ENCODE measurements around the gene SLC6A6.

SLC6A6 gene

DNA sequence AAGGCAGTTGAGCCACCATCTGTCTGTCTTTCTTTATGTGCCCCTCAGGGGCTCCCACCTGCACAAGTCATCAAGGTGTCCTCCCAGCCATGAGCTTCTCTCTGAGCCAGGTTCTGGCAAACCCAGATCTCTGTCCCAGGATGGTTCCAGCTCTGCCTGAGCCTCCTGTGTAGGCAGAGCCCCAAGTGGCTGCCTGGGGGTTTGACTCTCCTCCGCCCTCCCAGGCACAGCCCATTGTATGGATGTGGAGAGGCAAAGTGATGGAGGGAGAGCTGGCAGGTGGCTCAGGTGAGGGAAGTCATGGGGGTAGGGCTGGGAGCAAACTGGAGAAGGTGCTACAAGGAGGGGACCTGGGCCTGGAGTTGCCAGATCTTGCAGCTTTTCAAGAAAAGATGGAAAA, 80.9 kb downstream of the SLC6A6 start:
- DNase-seq (ENCODE audit: low read depth, low spot score): no peak

GRCh38 chr3:14484741-14485140, 82.3 kb downstream of the SLC6A6 start:
- no peak for DNase-seq (ENCODE audit: low read depth, low spot score)

- DNase-seq (ENCODE audit: low read depth, low spot score): no peak
Measured at GRCh38 chr3:14485981-14486380, 83.6 kb downstream of the SLC6A6 start.

- no peak for DNase-seq (ENCODE audit: low read depth, low spot score)
Measured at GRCh38 chr3:14486460-14486859, 84.1 kb downstream of the SLC6A6 start.

DNA sequence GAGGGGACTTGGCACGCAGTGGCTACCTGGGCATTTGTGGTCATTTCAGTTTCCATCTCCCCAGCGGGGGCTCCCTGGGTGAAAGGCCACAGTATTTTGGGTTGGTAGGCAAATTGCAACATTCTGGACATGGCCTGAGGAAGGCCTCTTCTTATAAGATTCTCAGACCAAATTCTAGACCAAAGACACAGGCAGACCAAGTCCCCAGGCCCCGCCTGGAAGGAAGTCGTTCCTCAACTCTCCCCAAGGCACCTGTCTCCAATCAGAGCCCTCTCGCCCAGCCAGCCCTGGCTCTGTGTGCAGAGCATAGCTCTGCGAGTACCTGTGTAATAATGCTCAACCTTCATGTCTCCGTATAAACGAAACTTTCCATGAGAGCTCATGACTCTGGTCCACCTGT, 84.7 kb downstream of the SLC6A6 start:
- no peak for DNase-seq (ENCODE audit: low read depth, low spot score)

- DNase-seq (ENCODE audit: low read depth, low spot score): no peak
Measured at GRCh38 chr3:14487821-14488220, 85.4 kb downstream of the SLC6A6 start.

DNA sequence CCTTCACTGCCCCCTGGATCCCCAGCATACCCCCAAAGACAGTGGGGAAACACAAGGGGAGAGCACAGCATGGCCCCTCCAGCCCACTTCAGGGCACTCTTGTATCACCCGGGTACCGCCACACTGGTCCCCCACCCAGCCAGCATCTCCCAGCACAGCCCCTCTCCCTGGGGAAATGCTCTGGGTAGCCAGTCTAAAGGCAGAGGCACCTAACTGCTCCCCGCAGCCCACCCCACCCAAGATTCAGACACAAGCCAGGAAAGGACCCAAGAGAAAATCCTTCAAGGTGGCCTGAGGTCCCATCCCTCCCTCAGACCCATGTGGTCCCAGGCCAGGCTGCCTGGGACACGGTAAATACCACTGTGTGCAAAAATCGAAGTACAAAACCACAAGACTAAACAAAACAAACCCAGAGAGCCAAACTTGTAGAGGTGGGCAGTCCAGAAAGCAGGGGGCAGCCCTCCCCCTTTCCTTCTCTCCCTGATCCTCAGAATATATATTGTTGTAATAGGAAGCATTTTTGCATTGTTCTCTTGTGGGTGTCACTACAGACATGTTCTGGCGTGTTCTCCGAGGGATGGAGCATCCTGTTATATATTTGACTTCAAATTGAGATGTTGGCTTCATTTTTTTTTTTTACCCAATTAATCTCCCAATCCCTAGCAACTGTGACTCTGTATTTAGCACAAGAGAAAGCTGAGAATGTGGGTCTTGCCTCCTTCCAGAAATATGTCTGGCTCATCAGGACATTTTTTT, 86.1 kb downstream of the SLC6A6 start:
- DNase-seq (ENCODE audit: low read depth, low spot score): peak; percentile 41

- DNase-seq (ENCODE audit: low read depth, low spot score): no peak
Measured at GRCh38 chr3:14489641-14490040, 87.2 kb downstream of the SLC6A6 start.

GRCh38 chr3:14490255-14490654, 87.8 kb downstream of the SLC6A6 start:
- no peak for DNase-seq (ENCODE audit: low read depth, low spot score)

DNA sequence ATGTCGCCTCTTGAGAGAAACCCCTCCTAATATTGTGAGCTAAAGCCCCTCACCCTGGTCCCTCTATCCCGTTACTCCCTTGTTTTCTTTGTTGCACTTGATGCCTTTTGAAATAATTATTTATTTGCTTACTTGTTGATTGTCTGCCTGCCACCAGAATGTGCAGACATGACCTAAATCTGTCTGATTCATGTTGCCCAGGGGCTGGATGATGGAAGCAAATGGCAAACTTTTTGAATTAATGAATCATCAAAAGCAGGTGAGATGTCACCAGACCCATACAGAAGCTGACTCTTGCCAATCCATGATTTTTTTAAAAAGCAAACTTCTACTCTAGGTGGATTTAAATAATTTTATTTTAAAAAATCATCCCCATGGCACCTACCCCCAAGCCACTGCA, 88.4 kb downstream of the SLC6A6 start:
- DNase-seq (ENCODE audit: low read depth, low spot score): no peak

GRCh38 chr3:14491396-14492190, 89.2 kb downstream of the SLC6A6 start:
- DNase-seq (ENCODE audit: low read depth, low spot score): no peak

DNA sequence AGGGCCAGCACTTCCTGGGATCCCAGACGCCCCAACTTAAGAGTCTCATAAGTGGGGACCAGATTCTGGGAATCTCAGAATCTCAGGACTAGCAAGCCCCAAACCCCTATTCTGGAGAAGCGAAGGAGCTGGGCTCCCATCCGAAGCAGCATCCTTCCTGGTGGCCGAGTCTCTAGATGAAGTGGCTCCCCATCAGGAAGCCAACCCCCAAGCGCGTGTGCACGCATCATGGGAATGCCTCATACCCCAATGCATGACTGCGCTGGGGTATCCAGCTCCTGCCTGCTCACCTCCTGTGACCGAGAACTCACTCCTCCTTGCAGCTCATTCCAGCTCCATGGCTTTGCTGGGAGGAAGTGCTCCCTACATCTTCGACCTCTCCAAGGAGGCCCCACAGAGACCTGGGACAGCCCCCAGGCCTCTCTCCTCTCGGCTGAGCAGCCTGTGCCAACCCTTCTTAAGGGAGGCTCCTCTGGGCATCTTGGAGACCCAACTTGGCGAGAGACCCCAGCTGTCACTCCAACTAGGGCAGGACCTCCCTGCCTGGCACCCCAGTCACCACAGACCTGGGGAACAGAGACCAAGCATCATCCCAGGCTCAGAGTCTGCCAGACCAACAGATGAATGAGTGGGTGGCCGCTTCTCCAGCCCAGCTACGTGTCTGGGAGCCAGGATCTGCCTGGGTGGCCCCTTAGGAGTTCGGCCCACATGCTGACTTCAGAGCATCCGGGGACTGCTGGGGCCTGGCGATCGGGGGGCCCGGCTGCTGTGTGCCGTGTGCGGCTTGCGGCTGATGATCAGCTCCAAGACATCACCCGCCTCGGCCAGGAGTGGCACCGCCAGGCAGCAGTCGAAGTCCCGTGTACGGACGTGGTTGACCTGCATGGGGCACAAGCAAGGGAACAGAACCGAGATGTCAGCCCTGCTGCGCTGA, 90.8 kb downstream of the SLC6A6 start:
- DNase-seq (ENCODE audit: low read depth, low spot score): no peak

DNA sequence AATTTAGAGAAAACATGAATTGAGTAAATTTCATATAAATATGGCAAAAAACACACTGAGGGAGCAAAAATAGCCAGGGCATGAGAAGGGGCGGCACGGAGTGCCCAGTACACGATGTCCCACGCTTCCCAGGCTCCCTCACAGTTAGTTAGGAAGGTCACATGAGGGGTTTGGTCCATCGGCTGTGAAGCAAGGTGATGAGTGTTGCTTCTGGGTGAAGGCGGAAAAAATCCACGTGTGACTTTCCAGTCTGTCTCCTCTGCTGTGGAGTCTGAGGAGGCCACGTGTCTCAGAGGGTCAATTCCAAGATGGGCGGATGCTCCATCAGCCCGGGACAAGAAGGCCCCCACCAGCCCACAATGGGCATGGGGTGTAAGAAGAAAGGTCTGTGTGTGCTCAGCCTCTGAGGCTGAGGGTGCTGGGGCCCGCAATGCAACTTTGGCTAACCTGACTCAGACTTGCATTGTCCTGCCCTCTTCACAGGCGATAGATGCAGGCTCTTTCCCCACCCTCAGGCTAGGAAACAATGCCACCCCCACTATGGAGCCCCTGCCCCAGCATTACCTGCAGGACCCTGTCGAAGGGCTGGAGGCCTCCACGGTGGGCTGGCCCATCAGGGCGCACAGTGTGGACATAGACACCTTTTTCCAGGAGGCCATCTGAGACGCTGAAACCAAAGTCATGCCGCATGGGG, 92.0 kb downstream of the SLC6A6 start:
- DNase-seq (ENCODE audit: low read depth, low spot score): no peak

DNA sequence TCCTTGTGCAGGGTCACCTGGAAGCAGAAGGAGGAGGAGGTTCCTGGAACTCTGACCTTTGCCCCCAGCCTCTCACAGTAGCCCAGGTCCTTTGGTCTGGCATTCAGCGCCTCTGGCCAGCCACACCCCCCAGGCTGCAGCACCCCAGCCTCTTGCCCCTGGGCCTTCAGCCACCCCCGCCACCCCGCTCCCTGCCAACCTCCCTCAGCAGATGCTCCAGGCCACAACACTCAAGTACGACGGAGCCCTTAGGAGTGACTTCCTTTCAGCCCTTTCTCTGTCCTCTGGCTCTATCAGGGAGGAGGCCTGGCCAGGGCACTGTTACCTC, 92.5 kb downstream of the SLC6A6 start:
- no peak for DNase-seq (ENCODE audit: low read depth, low spot score)

DNA sequence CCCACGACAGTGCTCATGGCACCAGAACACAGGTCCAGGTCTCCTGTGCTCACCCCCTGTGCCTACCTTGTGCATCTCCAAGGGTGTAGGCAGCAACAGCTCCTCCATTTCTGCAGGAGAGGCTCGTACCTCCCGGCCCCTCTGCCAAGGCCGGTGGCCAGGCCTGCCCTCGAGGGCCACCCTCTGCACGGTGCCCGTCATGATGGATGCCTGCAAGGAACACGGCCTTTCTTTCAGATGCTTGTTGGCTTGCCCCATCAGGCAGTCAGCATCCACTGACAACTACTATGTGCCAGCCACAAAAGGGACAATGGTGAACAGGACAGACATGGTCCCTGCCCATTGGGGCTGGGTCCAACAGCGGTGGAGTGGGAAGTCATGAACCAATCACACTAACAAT, 93.9 kb downstream of the SLC6A6 start:
- no peak for DNase-seq (ENCODE audit: low read depth, low spot score)

GRCh38 chr3:14497321-14497720, 94.9 kb downstream of the SLC6A6 start:
- DNase-seq (ENCODE audit: low read depth, low spot score): no peak

DNA sequence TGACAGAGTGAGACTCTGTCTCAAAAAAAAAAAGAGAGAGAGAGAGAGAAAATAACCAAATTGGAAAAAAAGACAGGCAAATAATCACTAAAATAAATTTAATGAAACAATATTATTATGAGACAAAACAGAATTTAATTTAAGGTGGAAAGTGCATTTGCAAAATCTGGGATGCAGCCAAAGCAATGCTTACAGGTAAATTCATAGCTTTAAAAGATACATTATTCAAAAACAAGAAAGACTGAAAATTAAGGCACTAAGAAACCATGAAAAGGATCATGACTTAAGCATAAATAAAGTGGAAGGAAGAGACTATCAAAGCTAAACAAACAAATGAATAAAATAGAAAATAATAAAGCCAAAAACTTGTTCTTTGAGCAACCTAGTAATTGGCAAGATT, 100.1 kb downstream of the SLC6A6 start:
- no peak for DNase-seq (ENCODE audit: low read depth, low spot score)

DNA sequence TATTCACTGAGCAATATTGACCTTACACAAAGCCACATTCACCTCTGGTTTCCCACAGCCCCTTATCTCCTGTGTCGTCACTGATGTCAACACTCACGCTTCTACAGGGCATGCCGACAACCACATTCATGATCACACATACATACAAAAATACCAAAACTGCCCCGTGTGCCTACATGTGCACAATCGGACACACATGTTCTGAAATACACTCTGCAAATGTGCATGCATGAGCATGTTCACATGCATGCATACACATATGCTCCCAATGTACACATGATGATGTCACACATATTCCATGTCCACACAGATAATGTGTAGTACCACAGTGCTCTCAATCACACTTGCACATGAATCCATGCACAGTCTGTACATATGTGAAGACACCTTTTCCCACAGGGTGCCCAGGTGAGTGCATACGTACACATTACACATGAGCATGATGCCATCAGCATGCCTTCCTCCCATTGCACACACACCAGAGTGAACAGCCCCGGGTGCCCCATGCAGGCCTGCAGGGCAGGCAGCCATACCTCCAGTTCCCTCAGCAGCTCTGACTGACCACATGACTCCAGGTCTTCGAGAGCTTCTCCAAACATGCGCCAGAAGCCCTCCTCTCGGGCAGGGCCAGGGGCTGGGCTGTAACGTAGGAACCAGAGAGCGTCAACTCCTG, 100.8 kb downstream of the SLC6A6 start:
- no peak for DNase-seq (ENCODE audit: low read depth, low spot score)

GRCh38 chr3:14503706-14504065, 101.3 kb downstream of the SLC6A6 start:
- DNase-seq (ENCODE audit: low read depth, low spot score): no peak

DNA sequence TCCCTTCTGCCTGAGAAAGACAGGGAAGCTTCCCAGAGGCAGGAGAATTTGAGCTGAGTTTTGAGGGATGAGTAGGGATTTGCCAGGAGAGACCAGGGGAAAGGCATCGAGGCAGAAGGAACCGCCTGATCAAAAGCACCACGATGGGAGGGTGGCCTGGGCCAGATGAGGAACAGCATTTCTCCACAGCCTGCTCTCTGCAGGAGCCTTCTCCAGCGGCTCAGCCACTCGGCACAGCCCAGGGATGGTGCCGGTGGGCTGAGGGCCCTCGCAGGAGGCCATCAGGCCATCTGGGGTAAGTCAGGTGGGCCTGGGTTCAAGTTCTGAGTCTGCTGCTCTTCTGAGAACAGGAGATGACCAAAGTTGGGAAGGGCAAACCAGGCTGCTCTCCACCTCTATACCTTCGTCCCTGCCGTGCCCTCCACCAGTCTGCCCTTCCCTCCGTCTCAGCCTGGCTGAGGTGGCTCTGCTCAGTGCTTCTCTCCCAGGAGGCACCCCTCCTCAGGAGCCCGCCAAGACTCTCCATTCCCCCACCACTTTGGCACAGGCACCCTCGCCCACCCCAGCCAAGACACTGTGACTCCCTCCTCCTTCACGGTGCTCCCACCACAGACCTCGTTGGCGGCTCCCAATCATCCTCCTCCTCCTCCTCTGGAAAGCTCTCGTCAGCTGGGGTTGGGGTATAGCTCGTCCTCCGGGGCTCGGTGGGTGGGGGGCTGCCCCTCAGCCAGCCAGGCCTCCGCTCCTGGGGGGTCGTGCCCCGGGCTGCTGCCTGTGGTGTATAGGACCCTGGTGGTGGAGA, 102.8 kb downstream of the SLC6A6 start:
- no peak for DNase-seq (ENCODE audit: low read depth, low spot score)
